ENCODE measurements around the gene CDH13.

The CDH13 gene

GRCh38 chr16:83330251-83330650, 703.5 kb downstream of the CDH13 start:
- no peaks in the 10 kb centered on the region for H3K9me3 ChIP-seq (ENCODE audit: control insufficient read depth, low read length)
- no peak overlapping the region for H3K4me3 ChIP-seq (ENCODE audit: extremely low read depth, insufficient read depth, low read length, poor library complexity, severe bottlenecking)
- H3K27ac ChIP-seq (ENCODE audit: low read depth, low read length, severe bottlenecking), result no peak overlapping the region
- H3K4me1 ChIP-seq (ENCODE audit: control insufficient read depth, insufficient read depth, low read length, poor library complexity, severe bottlenecking), result no peaks in the 10 kb centered on the region
- 100% methylated on average over 1 of the region's 2 CpGs; no CpG with 5 or more reads in 1 of the 2 experiments for WGBS, 2 experiments (ENCODE audit: insufficient coverage in 2 of 2)
- H3K36me3 ChIP-seq (ENCODE audit: control insufficient read depth, insufficient read depth, low read length), result no peaks in the 10 kb centered on the region

- 100% methylated on average over 1 of the region's 2 CpGs; no CpG with 5 or more reads in 1 of the 2 experiments for WGBS, 2 experiments (ENCODE audit: insufficient coverage in 2 of 2)
- H3K27ac ChIP-seq (ENCODE audit: low read depth, low read length, severe bottlenecking), result no peak overlapping the region
These were observed 708.3 kb downstream of the CDH13 start for GRCh38 chr16:83335076-83335475.

GRCh38 chr16:83336603-83337002, 709.8 kb downstream of the CDH13 start:
- H3K27ac ChIP-seq (ENCODE audit: low read depth, low read length, severe bottlenecking), result no peak overlapping the region
- no peaks in the 10 kb centered on the region for H3K36me3 ChIP-seq (ENCODE audit: control insufficient read depth, insufficient read depth, low read length)
- no peak overlapping the region for H3K4me3 ChIP-seq (ENCODE audit: extremely low read depth, insufficient read depth, low read length, poor library complexity, severe bottlenecking)
- WGBS, 2 experiments (ENCODE audit: insufficient coverage in 2 of 2), result 89 to 100% methylated on average over 1 of the region's 3 CpGs
- H3K4me1 ChIP-seq (ENCODE audit: control insufficient read depth, insufficient read depth, low read length, poor library complexity, severe bottlenecking), result peaks cover 2% of the 10 kb centered on the region
- H3K9me3 ChIP-seq (ENCODE audit: control insufficient read depth, low read length), result no peaks in the 10 kb centered on the region

More at GRCh38 chr16:83335076-83335475, 708.3 kb downstream of the CDH13 start:
- no peaks in the 10 kb centered on the region for H3K36me3 ChIP-seq (ENCODE audit: control insufficient read depth, insufficient read depth, low read length)
- H3K9me3 ChIP-seq (ENCODE audit: control insufficient read depth, low read length), result no peaks in the 10 kb centered on the region
- no peak overlapping the region for H3K4me3 ChIP-seq (ENCODE audit: extremely low read depth, insufficient read depth, low read length, poor library complexity, severe bottlenecking)
- H3K4me1 ChIP-seq (ENCODE audit: control insufficient read depth, insufficient read depth, low read length, poor library complexity, severe bottlenecking), result peaks cover 2% of the 10 kb centered on the region

- H3K4me1 ChIP-seq (ENCODE audit: control insufficient read depth, insufficient read depth, low read length, poor library complexity, severe bottlenecking), result peaks cover 2% of the 10 kb centered on the region
- no peak overlapping the region for H3K4me3 ChIP-seq (ENCODE audit: extremely low read depth, insufficient read depth, low read length, poor library complexity, severe bottlenecking)
- no peak overlapping the region for H3K27ac ChIP-seq (ENCODE audit: low read depth, low read length, severe bottlenecking)
- WGBS, 2 experiments (ENCODE audit: insufficient coverage in 2 of 2), result 90 to 95% methylated on average over 1 to 2 of the region's 3 CpGs
- no peaks in the 10 kb centered on the region for H3K36me3 ChIP-seq (ENCODE audit: control insufficient read depth, insufficient read depth, low read length)
- H3K9me3 ChIP-seq (ENCODE audit: control insufficient read depth, low read length), result no peaks in the 10 kb centered on the region
These were observed 711.4 kb downstream of the CDH13 start for GRCh38 chr16:83338138-83338537.

GRCh38 chr16:83338941-83339340, 712.2 kb downstream of the CDH13 start:
- peaks cover 2% of the 10 kb centered on the region for H3K4me1 ChIP-seq (ENCODE audit: control insufficient read depth, insufficient read depth, low read length, poor library complexity, severe bottlenecking)
- H3K27ac ChIP-seq (ENCODE audit: low read depth, low read length, severe bottlenecking), result no peak overlapping the region
- H3K36me3 ChIP-seq (ENCODE audit: control insufficient read depth, insufficient read depth, low read length), result no peaks in the 10 kb centered on the region
- 69 to 100% methylated on average over 1 of the region's 2 CpGs for WGBS, 2 experiments (ENCODE audit: insufficient coverage in 2 of 2)
- H3K9me3 ChIP-seq (ENCODE audit: control insufficient read depth, low read length), result no peaks in the 10 kb centered on the region
- no peak overlapping the region for H3K4me3 ChIP-seq (ENCODE audit: extremely low read depth, insufficient read depth, low read length, poor library complexity, severe bottlenecking)

- Histone ChIP-seq H3K4me3 (ENCODE audit: extremely low read depth, insufficient read depth, low read length, poor library complexity, severe bottlenecking) (no peak overlapping the region), H3K36me3 (ENCODE audit: control insufficient read depth, insufficient read depth, low read length) (peaks cover 9% of the 10 kb centered on the region), H3K4me1 (ENCODE audit: control insufficient read depth, insufficient read depth, low read length, poor library complexity, severe bottlenecking) (peaks cover 2% of the 10 kb centered on the region), H3K27ac (ENCODE audit: low read depth, low read length, severe bottlenecking) (no peak overlapping the region), H3K9me3 (ENCODE audit: control insufficient read depth, low read length) (no peaks in the 10 kb centered on the region)
- WGBS, 2 experiments (ENCODE audit: insufficient coverage in 2 of 2), result 95 to 96% methylated on average over 8 of the region's 8 CpGs
These were observed 717.2 kb downstream of the CDH13 start for GRCh38 chr16:83343935-83344366.

- peaks cover 9% of the 10 kb centered on the region for H3K36me3 ChIP-seq (ENCODE audit: control insufficient read depth, insufficient read depth, low read length)
- no peaks in the 10 kb centered on the region for H3K9me3 ChIP-seq (ENCODE audit: control insufficient read depth, low read length)
- H3K4me1 ChIP-seq (ENCODE audit: control insufficient read depth, insufficient read depth, low read length, poor library complexity, severe bottlenecking), result no peaks in the 10 kb centered on the region
- H3K4me3 ChIP-seq (ENCODE audit: extremely low read depth, insufficient read depth, low read length, poor library complexity, severe bottlenecking), result no peak overlapping the region
- H3K27ac ChIP-seq (ENCODE audit: low read depth, low read length, severe bottlenecking), result no peak overlapping the region
- 81 to 83% methylated on average over 7 to 8 of the region's 14 CpGs for WGBS, 2 experiments (ENCODE audit: insufficient coverage in 2 of 2)
These were observed 719.3 kb downstream of the CDH13 start for GRCh38 chr16:83345846-83346640.

GRCh38 chr16:83348991-83349390, 722.2 kb downstream of the CDH13 start:
- peaks cover 9% of the 10 kb centered on the region for H3K36me3 ChIP-seq (ENCODE audit: control insufficient read depth, insufficient read depth, low read length)
- no peaks in the 10 kb centered on the region for H3K4me1 ChIP-seq (ENCODE audit: control insufficient read depth, insufficient read depth, low read length, poor library complexity, severe bottlenecking)
- WGBS, 2 experiments (ENCODE audit: insufficient coverage in 2 of 2), result 80 to 98% methylated on average over 3 to 5 of the region's 5 CpGs
- no peaks in the 10 kb centered on the region for H3K9me3 ChIP-seq (ENCODE audit: control insufficient read depth, low read length)
- H3K4me3 ChIP-seq (ENCODE audit: extremely low read depth, insufficient read depth, low read length, poor library complexity, severe bottlenecking), result no peak overlapping the region
- H3K27ac ChIP-seq (ENCODE audit: low read depth, low read length, severe bottlenecking), result no peak overlapping the region

GRCh38 chr16:83350481-83350880, 723.7 kb downstream of the CDH13 start:
- Histone ChIP-seq H3K36me3 (ENCODE audit: control insufficient read depth, insufficient read depth, low read length) (peaks cover 5% of the 10 kb centered on the region), H3K9me3 (ENCODE audit: control insufficient read depth, low read length) (no peaks in the 10 kb centered on the region), H3K27ac (ENCODE audit: low read depth, low read length, severe bottlenecking) (no peak overlapping the region), H3K4me3 (ENCODE audit: extremely low read depth, insufficient read depth, low read length, poor library complexity, severe bottlenecking) (no peak overlapping the region), H3K4me1 (ENCODE audit: control insufficient read depth, insufficient read depth, low read length, poor library complexity, severe bottlenecking) (no peaks in the 10 kb centered on the region)
- WGBS, 2 experiments (ENCODE audit: insufficient coverage in 2 of 2), result 93 to 96% methylated on average over 3 to 4 of the region's 5 CpGs

- H3K27ac ChIP-seq (ENCODE audit: low read depth, low read length, severe bottlenecking), result no peak overlapping the region
- 86% methylated on average over 1 of the region's 2 CpGs; no CpG with 5 or more reads in 1 of the 2 experiments for WGBS, 2 experiments (ENCODE audit: insufficient coverage in 2 of 2)
- H3K4me1 ChIP-seq (ENCODE audit: control insufficient read depth, insufficient read depth, low read length, poor library complexity, severe bottlenecking), result no peaks in the 10 kb centered on the region
- H3K4me3 ChIP-seq (ENCODE audit: extremely low read depth, insufficient read depth, low read length, poor library complexity, severe bottlenecking), result no peak overlapping the region
- H3K9me3 ChIP-seq (ENCODE audit: control insufficient read depth, low read length), result no peaks in the 10 kb centered on the region
- peaks cover 5% of the 10 kb centered on the region for H3K36me3 ChIP-seq (ENCODE audit: control insufficient read depth, insufficient read depth, low read length)
These were observed 725.1 kb downstream of the CDH13 start for GRCh38 chr16:83351846-83352245.

GRCh38 chr16:83353241-83353640, 726.5 kb downstream of the CDH13 start:
- Histone ChIP-seq H3K9me3 (ENCODE audit: control insufficient read depth, low read length) (no peaks in the 10 kb centered on the region), H3K27ac (ENCODE audit: low read depth, low read length, severe bottlenecking) (no peak overlapping the region), H3K36me3 (ENCODE audit: control insufficient read depth, insufficient read depth, low read length) (no peaks in the 10 kb centered on the region), H3K4me3 (ENCODE audit: extremely low read depth, insufficient read depth, low read length, poor library complexity, severe bottlenecking) (no peak overlapping the region), H3K4me1 (ENCODE audit: control insufficient read depth, insufficient read depth, low read length, poor library complexity, severe bottlenecking) (no peaks in the 10 kb centered on the region)
- WGBS, 2 experiments (ENCODE audit: insufficient coverage in 2 of 2), result 89 to 100% methylated on average over 2 to 3 of the region's 3 CpGs
